Gastrocnemius medialis (tissue), 4 donors: ENCODE data around the gene LAPTM4A. TPM values are rescaled to one million over a fixed set of nuclear protein-coding genes. Genes with fewer than 3 reads are reported as not detected.

Experiments used
- ATAC-seq, 2 donors: fragments of 150-250 bp; one replicate each; pipeline ENCODE4 v1.9.1; 2016
- DNase-seq, 2 donors: peaks; one replicate each; pipeline ENCODE4 v3.0.0-alpha.2; 2019
- H3K27ac ChIP-seq, 4 donors: fragments of 200-600 bp; sonication (generic); 1 replicate in 1 of 4; 2 replicates in 3 of 4; pipeline ENCODE4 v1.5.1; 2016 to 2018; ENCODE audit warnings: mild to moderate bottlenecking in 2 of 4, moderate library complexity in 1 of 4
- H3K27me3 ChIP-seq, 3 donors: fragments of 200-600 bp; sonication (generic) in 2 of 3; 1 replicate in 1 of 3; 2 replicates in 2 of 3; pipeline versions ENCODE4 v1.5.1 to v1.6.0; 2016 to 2019; ENCODE audit warnings: mild to moderate bottlenecking in 1 of 3, moderate library complexity in 1 of 3
- H3K36me3 ChIP-seq, 2 donors: fragments of 200-600 bp; sonication (generic) in 1 of 2; one replicate each; pipeline ENCODE4 v1.5.1; 2017 to 2018
- H3K4me1 ChIP-seq, 2 donors: fragments of 200-600 bp; sonication (generic) in 1 of 2; one replicate each; pipeline ENCODE4 v1.5.1; 2016 to 2017; ENCODE audit warnings: mild to moderate bottlenecking in 2 of 2
- H3K4me3 ChIP-seq, 4 donors: fragments of 200-600 bp; sonication (generic) in 3 of 4; 1 replicate in 1 of 4; 2 replicates in 3 of 4; pipeline ENCODE4 v1.5.1; 2016 to 2019; ENCODE audit warnings: mild to moderate bottlenecking in 2 of 4
- H3K9me3 ChIP-seq, 3 donors: fragments of 200-600 bp; sonication (generic) in 2 of 3; 1 replicate in 1 of 3; 2 replicates in 2 of 3; pipeline ENCODE4 v1.5.1; 2016 to 2019
- POLR2A ChIP-seq, 2 donors: fragments of 450-650 bp; IDR thresholded peaks; one replicate each; pipeline ENCODE4 v1.6.1; 2017; ENCODE audit warnings: antibody characterized with exemption in 2 of 2, mild to moderate bottlenecking in 2 of 2, moderate library complexity in 2 of 2
- in situ Hi-C, 4 donors: fragments of 200-750 bp; cut with MboI; loops; one replicate each; pipeline versions ENCODE4 v1.15.0 to v1.8.0; 2017; ENCODE audit warnings: low sequenced_read_pairs in 4 of 4
- intact Hi-C: fragments of 100-400 bp; cut with DNase I; formaldehyde crosslinking; loops from one replicate; pipeline ENCODE4 v1.15.1; 2023; ENCODE audit warnings: low total_unique reads
- total RNA-seq, 4 donors: library from RNA; depleted of rRNA; stranded (reverse); fragments of >200 nt; gene quantifications; one replicate each; pipeline versions ENCODE4 v1.1.0 to v1.2.3, GENCODE V29; 2016
- TF ChIP-seq, protein P1 (sequence below), 5 experiments: fragments of 450-650 bp in 3 of 5; fragments of 200-600 bp in 2 of 5; sonication (generic) in 2 of 5; IDR thresholded peaks in 4 of 5; conservative IDR thresholded peaks in 1 of 5; 1 replicate in 4 of 5; 2 replicates in 1 of 5; pipeline ENCODE4 v1.5.1; 2016 to 2019; ENCODE audit warnings: antibody characterized with exemption in 5 of 5, mild to moderate bottlenecking in 3 of 5, moderate library complexity in 3 of 5

LAPTM4A gene
- total RNA-seq, 4 donors from 2014 or later = 53.8 to 62.3 (median 57.4) TPM

DNA sequence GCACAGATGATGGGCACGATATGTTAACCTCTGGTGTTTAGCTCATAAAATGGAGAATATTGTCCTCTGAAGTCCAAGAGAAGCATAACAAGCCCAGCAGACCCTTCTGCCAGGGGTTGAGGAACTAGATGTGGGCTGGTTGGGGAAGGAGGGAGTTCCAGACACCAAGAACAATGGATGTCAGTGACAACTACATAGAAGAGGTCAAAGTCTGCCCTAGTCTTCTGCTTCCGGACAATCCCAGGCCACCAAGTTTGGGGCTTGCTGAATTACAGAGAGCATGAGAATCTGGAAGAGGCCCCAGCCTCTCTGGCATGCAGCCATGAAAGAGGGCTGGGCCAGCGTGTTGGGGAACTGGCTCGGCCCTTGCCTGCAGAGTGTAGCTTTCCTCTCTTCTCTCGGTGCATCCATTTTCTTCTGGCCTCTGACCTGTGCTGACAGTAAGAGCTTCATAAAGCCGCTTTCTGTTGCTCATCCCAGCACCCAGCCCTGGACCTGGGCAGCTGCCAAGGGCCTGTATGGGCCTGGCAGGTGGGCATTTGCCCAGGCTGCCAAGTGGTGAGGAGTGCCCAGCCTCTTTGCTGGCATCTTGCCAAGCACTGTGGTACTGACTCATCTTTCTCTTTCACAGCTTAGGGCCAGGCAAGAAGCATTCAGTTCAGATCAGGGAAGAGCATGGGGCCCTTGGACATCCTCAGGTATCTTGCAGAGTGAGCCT lies 14.6 kb upstream of the LAPTM4A start:
- peak overlapping the region; percentile 8 to 49 (median 37) for H3K27ac ChIP-seq
- peak; percentile 88 to 94 for ATAC-seq
- no peaks in the 10 kb centered on the region for H3K27me3 ChIP-seq
- DNase-seq = peak; percentile 54 to 82
- no peaks in the 10 kb centered on the region for H3K36me3 ChIP-seq
- in situ Hi-C loops (loop anchor here in 1 of 4 donors (25.0 kb wide), 1 partner anchor 571 kb away; no protein-coding TSS in a partner anchor), intact Hi-C loops (no loop called here)
- H3K4me3 ChIP-seq = no peak overlapping the region
- H3K4me1 ChIP-seq = peaks cover 4 to 9% of the 10 kb centered on the region in 2 donors
- H3K9me3 ChIP-seq = no peaks in the 10 kb centered on the region
- TF ChIP-seq POLR2A (IDR thresholded peaks at IDR 0.05) = no peak
- TF ChIP-seq, protein P1, sequence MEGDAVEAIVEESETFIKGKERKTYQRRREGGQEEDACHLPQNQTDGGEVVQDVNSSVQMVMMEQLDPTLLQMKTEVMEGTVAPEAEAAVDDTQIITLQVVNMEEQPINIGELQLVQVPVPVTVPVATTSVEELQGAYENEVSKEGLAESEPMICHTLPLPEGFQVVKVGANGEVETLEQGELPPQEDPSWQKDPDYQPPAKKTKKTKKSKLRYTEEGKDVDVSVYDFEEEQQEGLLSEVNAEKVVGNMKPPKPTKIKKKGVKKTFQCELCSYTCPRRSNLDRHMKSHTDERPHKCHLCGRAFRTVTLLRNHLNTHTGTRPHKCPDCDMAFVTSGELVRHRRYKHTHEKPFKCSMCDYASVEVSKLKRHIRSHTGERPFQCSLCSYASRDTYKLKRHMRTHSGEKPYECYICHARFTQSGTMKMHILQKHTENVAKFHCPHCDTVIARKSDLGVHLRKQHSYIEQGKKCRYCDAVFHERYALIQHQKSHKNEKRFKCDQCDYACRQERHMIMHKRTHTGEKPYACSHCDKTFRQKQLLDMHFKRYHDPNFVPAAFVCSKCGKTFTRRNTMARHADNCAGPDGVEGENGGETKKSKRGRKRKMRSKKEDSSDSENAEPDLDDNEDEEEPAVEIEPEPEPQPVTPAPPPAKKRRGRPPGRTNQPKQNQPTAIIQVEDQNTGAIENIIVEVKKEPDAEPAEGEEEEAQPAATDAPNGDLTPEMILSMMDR (IDR thresholded peaks at IDR 0.05 in 4 of 5, conservative IDR thresholded peaks at IDR 0.05 in 1 of 5) = no peak

DNA sequence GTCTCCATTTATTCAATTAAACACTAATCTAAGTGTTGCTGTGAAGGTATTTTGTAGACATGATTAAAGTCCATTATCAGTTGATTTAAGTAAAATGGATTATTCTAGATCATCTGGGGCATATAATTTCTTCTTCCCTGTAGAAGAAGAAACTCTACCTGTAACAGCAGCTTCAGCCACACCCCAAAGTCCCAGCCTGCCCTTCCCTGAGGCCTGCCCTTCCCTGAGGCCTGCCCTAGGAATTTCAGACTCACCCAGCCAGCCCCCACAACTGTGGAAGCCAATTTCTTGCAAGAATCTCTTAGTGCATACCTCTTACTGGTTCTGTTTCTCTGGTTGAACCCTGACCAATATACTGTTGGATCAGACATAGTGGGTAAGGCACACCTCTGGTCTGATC lies 13.4 kb upstream of the LAPTM4A start:
- Histone ChIP-seq H3K27me3 (no peaks in the 10 kb centered on the region), H3K4me3 (no peak overlapping the region), H3K9me3 (no peaks in the 10 kb centered on the region), H3K4me1 (peaks cover 4 to 9% of the 10 kb centered on the region in 2 donors), H3K27ac (no peak overlapping the region), H3K36me3 (no peaks in the 10 kb centered on the region)
- DNase-seq (no peak), ATAC-seq (no peak)
- in situ Hi-C loops = loop anchor here in 1 of 4 donors (25.0 kb wide), 1 partner anchor 572 kb away; no protein-coding TSS in a partner anchor
- intact Hi-C loops = no loop called here
- TF ChIP-seq, protein P1 (IDR thresholded peaks at IDR 0.05 in 4 of 5, conservative IDR thresholded peaks at IDR 0.05 in 1 of 5) = no peak
- TF ChIP-seq POLR2A (IDR thresholded peaks at IDR 0.05) = no peak

DNA sequence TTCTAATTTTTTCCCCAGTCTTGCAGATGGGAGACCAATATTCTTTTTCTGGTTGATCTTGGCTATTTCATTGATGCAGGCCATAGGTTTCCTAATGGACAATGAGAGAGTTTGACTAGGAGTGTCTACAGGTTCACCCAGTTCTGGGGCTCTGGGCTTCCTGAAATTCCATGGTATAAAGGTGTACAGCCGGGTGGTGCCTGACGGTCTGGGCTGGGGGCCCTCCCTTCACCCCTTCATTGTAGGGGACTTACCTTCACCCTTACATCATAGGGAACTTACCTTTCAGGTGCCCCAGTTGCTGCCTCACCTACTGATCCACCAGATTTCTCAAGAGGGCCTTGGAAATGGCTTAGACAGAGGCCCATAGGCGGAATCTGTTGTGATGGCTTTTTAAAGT lies 13.0 kb upstream of the LAPTM4A start:
- DNase-seq (no peak), ATAC-seq (no peak)
- intact Hi-C loops = no loop called here
- no peaks in the 10 kb centered on the region for H3K9me3 ChIP-seq
- no peak overlapping the region for H3K4me3 ChIP-seq
- peaks cover 4 to 9% of the 10 kb centered on the region in 2 donors for H3K4me1 ChIP-seq
- H3K27me3 ChIP-seq = no peaks in the 10 kb centered on the region
- H3K36me3 ChIP-seq = no peaks in the 10 kb centered on the region
- TF ChIP-seq, protein P1 (IDR thresholded peaks at IDR 0.05 in 4 of 5, conservative IDR thresholded peaks at IDR 0.05 in 1 of 5) = no peak
- no peak for TF ChIP-seq POLR2A (IDR thresholded peaks at IDR 0.05)
- H3K27ac ChIP-seq = no peak overlapping the region
- in situ Hi-C loops = loop anchor here in 1 of 4 donors (25.0 kb wide), 1 partner anchor 573 kb away; no protein-coding TSS in a partner anchor

DNA sequence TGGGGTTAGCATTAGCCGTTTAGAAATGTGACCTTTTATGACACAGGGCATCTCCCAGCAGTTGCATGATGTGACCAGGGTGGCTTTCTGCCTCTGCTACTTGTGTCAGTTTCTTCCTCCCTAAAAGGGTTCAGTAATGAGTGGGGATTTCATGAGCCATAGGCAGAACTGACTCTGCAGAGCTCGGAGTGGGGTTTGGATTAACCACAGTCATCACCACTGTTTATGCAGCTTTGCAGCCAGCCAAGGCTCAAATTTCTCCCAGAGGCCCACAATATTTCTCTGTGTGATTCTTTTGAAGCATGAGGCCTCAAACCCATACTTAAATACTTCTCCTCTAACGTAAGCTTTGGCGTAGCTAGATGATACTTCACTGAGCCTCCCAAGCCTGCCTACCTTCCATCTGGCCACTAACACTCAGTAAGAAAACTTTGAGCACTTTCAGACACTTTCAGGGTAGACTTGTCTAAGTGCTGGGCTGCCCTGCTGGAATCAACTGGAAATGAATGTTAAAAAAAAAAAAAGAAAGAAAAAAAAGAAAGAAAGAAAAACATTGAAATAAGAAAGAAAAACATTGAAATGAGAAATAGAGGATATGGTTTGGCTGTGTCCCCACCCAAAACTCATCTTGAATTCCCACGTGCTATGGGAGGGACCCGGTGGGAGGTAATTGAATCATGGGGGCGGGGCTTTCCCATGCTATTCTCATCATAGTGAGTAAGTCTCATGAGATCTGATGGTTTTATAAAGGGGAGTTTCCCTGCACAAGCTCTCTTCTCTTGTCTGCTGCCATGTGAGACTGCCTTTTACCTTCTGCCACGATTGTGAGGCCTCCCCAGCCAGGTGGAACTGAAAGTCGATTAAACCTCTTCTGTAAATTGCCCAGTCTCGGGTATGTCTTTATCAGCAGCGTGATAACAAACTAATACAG lies 11.5 kb upstream of the LAPTM4A start:
- H3K4me3 ChIP-seq = no peak overlapping the region
- no peaks in the 10 kb centered on the region for H3K9me3 ChIP-seq
- TF ChIP-seq, protein P1 (IDR thresholded peaks at IDR 0.05 in 4 of 5, conservative IDR thresholded peaks at IDR 0.05 in 1 of 5) = no peak
- TF ChIP-seq POLR2A (IDR thresholded peaks at IDR 0.05) = no peak
- H3K36me3 ChIP-seq = no peaks in the 10 kb centered on the region
- intact Hi-C loops (no loop called here), in situ Hi-C loops (loop anchor here in 1 of 4 donors (25.0 kb wide), 1 partner anchor 574 kb away; no protein-coding TSS in a partner anchor)
- H3K27me3 ChIP-seq = no peaks in the 10 kb centered on the region
- peak in 1 of 2 donors; percentile 43 for ATAC-seq
- H3K27ac ChIP-seq = peak overlapping the region in 3 of 4 donors; percentile 30 to 44 (median 31)
- H3K4me1 ChIP-seq = peaks cover 4 to 9% of the 10 kb centered on the region in 2 donors
- DNase-seq = peak in 1 of 2 donors; percentile 56
